Osteoblast (primary cell): ENCODE measurements around the gene SHROOM1. TPM values are rescaled to one million over a fixed set of nuclear protein-coding genes. Genes with fewer than 3 reads are reported as not detected.

Source experiments
- DNase-seq: peaks from one replicate; pipeline ENCODE4 v3.0.0; 2011; ENCODE audit warnings: low spot score, mixed read lengths; ENCODE audit not compliant: insufficient read length; ENCODE audit errors: missing footprints
- H2AFZ ChIP-seq: 2 replicates; pipeline ENCODE4 v1.6.0; 2011; ENCODE audit warnings: mild to moderate bottlenecking, low read length
- H3K27ac ChIP-seq: 2 replicates; pipeline ENCODE4 v1.5.1; 2011; ENCODE audit warnings: mild to moderate bottlenecking, low read depth, low read length, moderate library complexity
- H3K27me3 ChIP-seq: 2 replicates; pipeline ENCODE4 v1.6.0; 2012; ENCODE audit warnings: mild to moderate bottlenecking, control low read depth, inconsistent platforms, low read length, moderate library complexity; ENCODE audit not compliant: insufficient read depth
- H3K36me3 ChIP-seq: 2 replicates; pipeline ENCODE4 v1.5.1; 2011; ENCODE audit warnings: mild to moderate bottlenecking, low read length, control low read depth, moderate library complexity; ENCODE audit not compliant: insufficient read depth
- H3K4me1 ChIP-seq: 2 replicates; pipeline ENCODE4 v1.5.1; 2011; ENCODE audit warnings: mild to moderate bottlenecking, low read length, control low read depth, moderate library complexity; ENCODE audit not compliant: insufficient read depth
- H3K4me2 ChIP-seq: 2 replicates; pipeline ENCODE4 v1.6.0; 2011; ENCODE audit warnings: mild to moderate bottlenecking, low read length; ENCODE audit not compliant: insufficient read depth
- H3K4me3 ChIP-seq: fragments of 200-600 bp; sonication (generic); 3 replicates; pipeline ENCODE4 v1.5.1; 2012; ENCODE audit warnings: mild to moderate bottlenecking, low read length, inconsistent platforms; ENCODE audit not compliant: insufficient read depth
- H3K79me2 ChIP-seq: 2 replicates; pipeline ENCODE4 v1.6.0; 2012; ENCODE audit warnings: mild to moderate bottlenecking, low read length, control low read depth, inconsistent platforms; ENCODE audit not compliant: insufficient read depth
- H3K9me3 ChIP-seq: 2 replicates; pipeline ENCODE4 v1.5.1; 2011; ENCODE audit warnings: low read depth, low read length, control low read depth
- H4K20me1 ChIP-seq: 2 replicates; pipeline ENCODE4 v1.6.0; 2012; ENCODE audit warnings: mild to moderate bottlenecking, low read length, control low read depth; ENCODE audit not compliant: insufficient read depth
- CTCF ChIP-seq: IDR thresholded peaks from 2 replicates; pipeline ENCODE4 v1.5.1; 2011; ENCODE audit warnings: mild to moderate bottlenecking, low read depth, low read length, moderate library complexity; ENCODE audit errors: extremely low read depth
- total RNA-seq: library from RNA; depleted of rRNA; stranded (reverse); fragments of >200 nt; gene quantifications from 2 replicates; pipeline ENCODE4 v1.2.3, GENCODE V29; 2012

Gene SHROOM1
- 4.7 and 6.2 TPM in 2 replicates for total RNA-seq

GRCh38 chr5:132830436-132831094 is at the start of gene SHROOM1:
Gene SHROOM1 (minus strand): TSS chr5:132830647. CDS start chr5:132826140, 4,507 bp downstream.
- DNase-seq = peak; percentile 98
- Histone ChIP-seq H3K27me3 (no peaks in the 10 kb centered on the region), H3K36me3 (no peaks in the 10 kb centered on the region), H3K79me2 (peaks cover 16% of the 10 kb centered on the region), H3K27ac (peak within 1 kb of the TSS; percentile 56), H3K9me3 (no peaks in the 10 kb centered on the region), H3K4me3 (peak within 1 kb of the TSS; percentile 85), H3K4me1 (peaks cover 6% of the 10 kb centered on the region), H4K20me1 (peaks cover 11% of the 10 kb centered on the region), H2AFZ (peak within 1 kb of the TSS; percentile 86), H3K4me2 (peak within 1 kb of the TSS; percentile 90)
- no peak for TF ChIP-seq CTCF

GRCh38 chr5:132877938-132878337 is 47.5 kb upstream of the SHROOM1 start:
- Histone ChIP-seq H3K9me3 (no peaks in the 10 kb centered on the region), H2AFZ (no peak overlapping the region), H3K36me3 (peaks cover 69% of the 10 kb centered on the region), H3K4me2 (no peak overlapping the region), H4K20me1 (peaks cover 25% of the 10 kb centered on the region), H3K79me2 (peaks cover 9% of the 10 kb centered on the region), H3K27ac (peak overlapping the region; percentile 7), H3K4me3 (no peak overlapping the region), H3K4me1 (peaks cover 22% of the 10 kb centered on the region), H3K27me3 (no peaks in the 10 kb centered on the region)
- DNase-seq = no peak
- TF ChIP-seq CTCF = no peak

- Histone ChIP-seq H3K4me2 (no peak overlapping the region), H3K27ac (no peak overlapping the region), H3K27me3 (no peaks in the 10 kb centered on the region), H3K4me3 (no peak overlapping the region), H3K36me3 (peaks cover 69% of the 10 kb centered on the region), H3K4me1 (peaks cover 23% of the 10 kb centered on the region), H4K20me1 (peaks cover 25% of the 10 kb centered on the region), H3K9me3 (no peaks in the 10 kb centered on the region), H3K79me2 (peaks cover 9% of the 10 kb centered on the region), H2AFZ (no peak overlapping the region)
- DNase-seq = no peak
- TF ChIP-seq CTCF = no peak
These were observed 47.0 kb upstream of the SHROOM1 start for GRCh38 chr5:132877466-132877865.

- Histone ChIP-seq H3K4me1 (peaks cover 31% of the 10 kb centered on the region), H2AFZ (no peak overlapping the region), H3K4me2 (no peak overlapping the region), H3K79me2 (peaks cover 9% of the 10 kb centered on the region), H4K20me1 (peaks cover 23% of the 10 kb centered on the region), H3K4me3 (no peak overlapping the region), H3K27ac (peak overlapping the region; percentile 34), H3K27me3 (no peaks in the 10 kb centered on the region), H3K9me3 (no peaks in the 10 kb centered on the region), H3K36me3 (peaks cover 67% of the 10 kb centered on the region)
- no peak for DNase-seq
- no peak for TF ChIP-seq CTCF
These were observed 45.7 kb upstream of the SHROOM1 start for GRCh38 chr5:132876020-132876759.
